Stimulated activated naive CD8-positive, alpha-beta T cell treated with anti-CD3 and anti-CD28 coated beads, Interleukin-15, amount 100 ng/mL, for 72 hours (primary cell): ENCODE results near the gene SPOP.

Experiments
- ATAC-seq: fragments of 150-1000 bp; cut with Tn5 transposase; 2 replicates; pipeline ENCODE4 v1.10.0; 2021; ENCODE audit warnings: mild to moderate bottlenecking, moderate library complexity
- DNase-seq, 2 donors: peaks; one replicate each; pipeline ENCODE4 v3.0.0; 2021 to 2022
- H3K27ac Mint-ChIP-seq, 2 donors: one replicate each; pipeline ENCODE4 v1.8.0; 2022; ENCODE audit warnings: mild to moderate bottlenecking in 2 of 2, mixed read lengths in 2 of 2, moderate library complexity in 2 of 2
- H3K27me3 Mint-ChIP-seq: one replicate; pipeline ENCODE4 v1.8.0; 2022; ENCODE audit warnings: mixed read lengths
- H3K4me1 Mint-ChIP-seq: one replicate; pipeline ENCODE4 v1.8.0; 2022; ENCODE audit warnings: mild to moderate bottlenecking, mixed read lengths
- H3K4me3 Mint-ChIP-seq, 2 donors: one replicate each; pipeline ENCODE4 v1.8.0; 2022; ENCODE audit warnings: mild to moderate bottlenecking in 2 of 2, mixed read lengths in 2 of 2, moderate library complexity in 1 of 2
- H3K9me3 Mint-ChIP-seq, 2 donors: one replicate each; pipeline ENCODE4 v1.8.0; 2022; ENCODE audit warnings: mixed read lengths in 2 of 2

The SPOP gene

DNA sequence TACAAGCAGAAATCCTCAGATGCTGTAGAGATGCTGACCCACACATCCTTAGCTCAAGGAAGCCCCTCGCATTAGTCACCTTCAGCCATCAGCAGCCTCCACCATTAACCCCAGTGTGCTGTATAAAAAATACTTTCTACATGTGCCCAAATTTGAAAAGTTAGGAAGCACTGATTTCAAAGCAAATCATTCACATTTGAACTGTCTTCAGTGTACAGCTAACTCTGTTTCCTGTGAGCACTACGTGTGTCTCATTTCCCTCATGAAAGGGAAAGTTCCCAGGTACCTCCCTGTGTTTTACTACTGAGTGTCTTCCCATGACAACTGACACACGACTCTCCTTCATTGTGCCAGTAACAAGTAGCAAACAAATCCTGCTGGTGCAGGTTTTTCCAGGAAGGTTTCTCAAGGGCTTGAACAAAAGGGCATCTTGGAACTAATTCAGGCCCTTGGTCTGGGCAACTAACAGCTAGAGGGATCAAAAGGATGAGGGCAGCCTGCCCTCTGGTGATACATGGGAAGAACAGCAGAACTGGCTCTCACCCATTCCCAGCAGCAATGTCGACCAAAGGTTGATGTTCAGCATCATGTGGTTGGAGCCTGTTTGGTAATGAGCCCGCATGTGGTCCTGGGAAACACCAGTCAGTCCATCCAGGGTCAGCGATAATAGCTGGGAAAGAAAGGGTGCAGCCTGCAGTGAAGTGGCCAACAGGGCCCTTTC, 25.8 kb upstream of the SPOP start:
- H3K27ac Mint-ChIP-seq, result no peak overlapping the region
- no peak for ATAC-seq

GRCh38 chr17:49700960-49701359, 23.1 kb upstream of the SPOP start:
- no peak for ATAC-seq
- DNase-seq, result no peak
- Mint-ChIP-seq H3K27ac (peak overlapping the region in 1 of 2 donors; percentile 29), H3K4me1 (peaks cover 44% of the 10 kb centered on the region), H3K4me3 (no peak overlapping the region), H3K27me3 (no peaks in the 10 kb centered on the region), H3K9me3 (no peaks in the 10 kb centered on the region)

More for the DNA sequence above, 25.8 kb upstream of the SPOP start:
- H3K27me3 Mint-ChIP-seq, result no peaks in the 10 kb centered on the region
- H3K9me3 Mint-ChIP-seq, result no peaks in the 10 kb centered on the region
- H3K4me3 Mint-ChIP-seq, result no peak overlapping the region
- H3K4me1 Mint-ChIP-seq, result peaks cover 55% of the 10 kb centered on the region
- DNase-seq, result peak in 1 of 2 donors; percentile 35

GRCh38 chr17:49699966-49700575, 22.2 kb upstream of the SPOP start:
- no peak for ATAC-seq
- H3K4me3 Mint-ChIP-seq, result no peak overlapping the region
- H3K9me3 Mint-ChIP-seq, result no peaks in the 10 kb centered on the region

DNA sequence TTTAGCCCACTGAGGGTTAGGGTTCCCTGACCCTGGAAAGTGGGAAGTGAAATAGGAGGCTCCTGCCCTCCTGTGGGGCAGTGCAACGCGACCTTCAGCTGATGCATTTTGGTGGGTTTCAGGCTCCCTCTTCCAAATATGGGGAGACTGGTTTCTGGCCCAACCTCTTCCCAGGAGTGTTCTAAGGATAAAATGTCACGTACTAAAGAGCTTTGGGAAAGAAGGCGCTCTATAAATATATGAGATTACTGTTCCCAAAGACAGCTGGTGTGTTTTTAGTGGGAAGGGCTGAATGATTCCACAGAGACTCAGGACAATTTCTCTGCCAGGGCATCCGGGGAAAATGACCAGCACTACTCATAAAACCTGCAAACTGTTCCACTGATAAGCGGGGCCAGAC, 20.1 kb upstream of the SPOP start:
- Mint-ChIP-seq H3K9me3 (no peaks in the 10 kb centered on the region), H3K4me3 (no peak overlapping the region), H3K27me3 (no peaks in the 10 kb centered on the region), H3K27ac (no peak overlapping the region), H3K4me1 (peaks cover 45% of the 10 kb centered on the region)
- DNase-seq (no peak), ATAC-seq (no peak)

More at GRCh38 chr17:49699966-49700575, 22.2 kb upstream of the SPOP start:
- no peak for DNase-seq
- H3K27ac Mint-ChIP-seq, result peak overlapping the region; percentile 7 to 80
- no peaks in the 10 kb centered on the region for H3K27me3 Mint-ChIP-seq
- peaks cover 44% of the 10 kb centered on the region for H3K4me1 Mint-ChIP-seq

- ATAC-seq (peak; percentile 98), DNase-seq (peak; percentile 74 to 87)
- Mint-ChIP-seq H3K9me3 (no peaks in the 10 kb centered on the region), H3K27me3 (no peaks in the 10 kb centered on the region), H3K27ac (peak overlapping the region; percentile 63 to 86), H3K4me3 (peak overlapping the region; percentile 61 to 63), H3K4me1 (peaks cover 59% of the 10 kb centered on the region)
These were observed 18.4 kb upstream of the SPOP start for GRCh38 chr17:49696233-49696761.

DNA sequence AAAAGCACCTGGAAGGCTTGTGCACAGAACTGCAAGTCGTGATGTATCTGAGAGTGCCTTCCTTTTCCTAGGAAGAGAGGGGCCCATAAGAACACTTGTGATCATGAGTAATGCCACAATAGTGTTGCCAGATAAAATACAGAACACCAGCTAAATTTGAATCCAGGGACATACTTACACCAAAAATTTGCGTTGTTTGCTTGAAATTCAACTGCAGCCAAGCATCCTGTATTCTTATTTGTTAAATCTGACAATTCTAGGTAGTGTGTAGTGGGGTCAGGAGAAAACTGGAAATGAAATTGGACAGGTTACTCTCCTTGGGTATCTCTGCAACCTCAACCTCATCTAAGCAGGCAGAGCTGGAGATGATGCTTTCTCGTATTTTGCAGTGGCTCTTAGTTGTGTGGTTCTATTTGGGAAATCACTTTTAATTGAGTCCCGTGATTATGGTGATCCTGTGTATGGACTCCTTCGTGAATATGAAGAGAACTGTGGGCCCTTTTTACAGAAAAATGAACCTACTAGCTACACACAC, 17.9 kb upstream of the SPOP start:
- no peak for DNase-seq
- no peaks in the 10 kb centered on the region for H3K9me3 Mint-ChIP-seq
- ATAC-seq, result peak; percentile 49
- H3K27me3 Mint-ChIP-seq, result no peaks in the 10 kb centered on the region
- peak overlapping the region; percentile 61 to 63 for H3K4me3 Mint-ChIP-seq
- peaks cover 64% of the 10 kb centered on the region for H3K4me1 Mint-ChIP-seq
- H3K27ac Mint-ChIP-seq, result peak overlapping the region in 1 of 2 donors; percentile 45

DNA sequence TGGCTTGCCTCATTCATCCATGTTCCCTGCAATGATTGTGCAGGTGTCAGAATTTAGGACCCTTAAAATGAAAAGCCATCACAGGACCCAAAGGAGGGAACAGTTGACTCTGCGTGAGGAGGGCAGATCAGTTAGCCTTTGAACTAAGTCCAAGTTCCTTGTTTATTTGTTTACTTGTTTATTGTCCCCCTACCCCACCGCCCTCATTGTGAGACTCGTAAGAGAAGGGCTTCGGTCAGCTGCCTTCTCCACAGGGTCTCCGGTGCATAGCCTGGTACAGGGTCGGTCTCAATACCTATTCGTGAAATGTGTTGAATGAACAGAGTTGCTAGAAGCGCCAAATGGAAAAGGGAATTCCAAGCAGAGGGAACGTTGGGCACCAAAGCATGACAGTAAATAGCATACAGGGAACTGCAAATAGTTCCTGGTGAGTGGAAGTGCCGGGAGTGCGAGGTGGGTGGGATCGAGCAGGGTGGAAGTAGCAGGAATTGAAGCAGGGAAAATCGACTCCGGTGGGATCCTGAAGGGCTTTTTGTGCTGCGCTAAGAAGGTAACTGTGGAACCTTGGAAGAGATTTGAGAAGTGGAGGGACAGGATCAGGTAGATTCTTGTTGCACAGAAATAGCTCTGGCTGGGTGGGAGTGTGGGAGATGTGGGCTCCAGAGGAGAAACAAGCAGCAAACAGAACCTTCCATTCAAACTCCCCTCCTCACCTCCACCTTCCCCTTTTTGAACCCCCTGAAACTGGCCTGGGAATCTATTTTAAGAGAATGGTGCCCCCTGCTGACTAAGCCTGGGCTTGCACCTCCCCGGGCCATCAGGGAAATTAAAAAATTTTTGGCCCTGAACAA, 17.2 kb upstream of the SPOP start:
- peak overlapping the region in 1 of 2 donors; percentile 45 for H3K27ac Mint-ChIP-seq
- DNase-seq, result peak; percentile 75 to 77
- H3K4me1 Mint-ChIP-seq, result peaks cover 61% of the 10 kb centered on the region
- no peaks in the 10 kb centered on the region for H3K27me3 Mint-ChIP-seq
- peak overlapping the region; percentile 61 to 63 for H3K4me3 Mint-ChIP-seq
- ATAC-seq, result peak; percentile 24
- no peaks in the 10 kb centered on the region for H3K9me3 Mint-ChIP-seq

- Mint-ChIP-seq H3K27ac (no peak overlapping the region), H3K27me3 (no peaks in the 10 kb centered on the region), H3K4me1 (peaks cover 65% of the 10 kb centered on the region), H3K4me3 (no peak overlapping the region), H3K9me3 (peaks cover 0 to 9% of the 10 kb centered on the region in 2 donors)
- DNase-seq (no peak), ATAC-seq (no peak)
These were observed 14.9 kb upstream of the SPOP start for GRCh38 chr17:49692751-49693150.

- no peaks in the 10 kb centered on the region for H3K27me3 Mint-ChIP-seq
- peaks cover 0 to 9% of the 10 kb centered on the region in 2 donors for H3K9me3 Mint-ChIP-seq
- peaks cover 71% of the 10 kb centered on the region for H3K4me1 Mint-ChIP-seq
- no peak overlapping the region for H3K27ac Mint-ChIP-seq
- DNase-seq, result no peak
- no peak for ATAC-seq
- no peak overlapping the region for H3K4me3 Mint-ChIP-seq
These were observed 13.8 kb upstream of the SPOP start for GRCh38 chr17:49691677-49692191.

GRCh38 chr17:49691086-49691676, 13.3 kb upstream of the SPOP start:
- Mint-ChIP-seq H3K27ac (no peak overlapping the region), H3K27me3 (no peaks in the 10 kb centered on the region), H3K4me3 (peak overlapping the region; percentile 14 to 26), H3K9me3 (peaks cover 0 to 9% of the 10 kb centered on the region in 2 donors), H3K4me1 (peaks cover 68% of the 10 kb centered on the region)
- ATAC-seq, result no peak
- DNase-seq, result no peak

GRCh38 chr17:49690256-49690655, 12.4 kb upstream of the SPOP start:
- H3K9me3 Mint-ChIP-seq, result peaks cover 0 to 9% of the 10 kb centered on the region in 2 donors
- peaks cover 59% of the 10 kb centered on the region for H3K4me1 Mint-ChIP-seq
- H3K4me3 Mint-ChIP-seq, result no peak overlapping the region
- H3K27me3 Mint-ChIP-seq, result no peaks in the 10 kb centered on the region
- peak overlapping the region in 1 of 2 donors; percentile 37 for H3K27ac Mint-ChIP-seq
- no peak for ATAC-seq
- no peak for DNase-seq

DNA sequence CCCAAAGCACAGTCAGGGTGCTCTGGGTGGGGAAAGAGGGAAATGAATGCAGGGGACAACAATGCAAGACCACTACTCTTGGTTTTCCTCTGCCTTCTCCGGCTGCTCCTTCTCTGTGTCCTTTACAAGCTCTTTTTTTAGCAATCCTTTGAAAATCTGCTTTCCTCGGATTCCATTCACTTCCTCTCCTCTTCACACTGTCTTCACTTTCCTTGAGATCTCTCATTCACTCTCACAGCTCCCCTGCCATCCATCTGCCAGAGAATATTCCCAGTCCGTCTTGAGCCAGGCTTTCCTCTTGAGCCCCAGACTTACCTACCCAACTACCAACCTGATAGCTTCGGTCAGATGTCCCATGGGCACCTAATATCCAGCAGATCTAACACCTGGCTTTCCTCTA, 11.0 kb upstream of the SPOP start:
- Mint-ChIP-seq H3K4me3 (peak overlapping the region; percentile 11 to 41), H3K4me1 (peaks cover 48% of the 10 kb centered on the region), H3K9me3 (peaks cover 0 to 9% of the 10 kb centered on the region in 2 donors), H3K27ac (peak overlapping the region; percentile 54 to 86), H3K27me3 (no peaks in the 10 kb centered on the region)
- ATAC-seq (no peak), DNase-seq (no peak)

- ATAC-seq, result peak; percentile 57
- H3K9me3 Mint-ChIP-seq, result peaks cover 0 to 9% of the 10 kb centered on the region in 2 donors
- no peaks in the 10 kb centered on the region for H3K27me3 Mint-ChIP-seq
- H3K27ac Mint-ChIP-seq, result peak overlapping the region; percentile 91 to 99
- H3K4me1 Mint-ChIP-seq, result peaks cover 48% of the 10 kb centered on the region
- DNase-seq, result peak; percentile 16 to 29
- H3K4me3 Mint-ChIP-seq, result peak overlapping the region; percentile 58 to 79
These were observed 10.1 kb upstream of the SPOP start for GRCh38 chr17:49687878-49688491.
